ENCODE measurements around the gene MMP21.

The MMP21 gene

DNA sequence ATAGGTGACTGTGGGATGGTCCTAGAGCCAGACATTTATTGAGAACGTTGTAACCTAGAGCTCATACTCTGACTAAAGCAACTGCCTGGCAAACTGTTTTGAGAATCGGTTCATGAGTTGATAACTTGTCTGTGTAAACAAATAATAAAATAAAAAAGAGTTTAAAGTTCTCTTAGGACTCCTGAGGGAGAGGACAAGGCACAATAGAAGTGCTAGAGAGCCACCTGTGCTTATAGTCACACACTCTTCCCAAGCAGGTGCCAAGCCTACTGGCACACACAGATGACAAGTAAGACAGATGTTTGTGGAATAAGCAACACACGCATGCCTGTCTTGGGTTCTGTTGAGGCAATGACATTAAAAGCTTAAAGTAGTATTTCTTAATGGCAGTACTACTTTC is 48.2 kb downstream of the MMP21 start:
- Histone ChIP-seq H3K36me3 (ENCODE audit: control insufficient read depth in 4 of 4, insufficient read depth in 4 of 4, low read length in 3 of 4) (peaks cover 14 to 94% (median 72%) of the 10 kb centered on the region in 4 experiments), H3K4me3 (ENCODE audit: control insufficient read depth in 1 of 7, extremely low read depth in 1 of 7, insufficient read depth in 4 of 7, low read depth in 2 of 7, low read length in 6 of 7) (no peak overlapping the region), H3K9me3 (ENCODE audit: control extremely low read depth in 1 of 5, control insufficient read depth in 4 of 5, insufficient read depth in 2 of 5, low read depth in 1 of 5, low read length in 4 of 5) (no peaks in the 10 kb centered on the region), H3K27me3 (replicated peaks in 2 of 5; ENCODE audit: control insufficient read depth in 4 of 5, insufficient read depth in 5 of 5, low read length in 4 of 5) (no peaks in the 10 kb centered on the region), H3K4me1 (ENCODE audit: control extremely low read depth in 1 of 4, control insufficient read depth in 4 of 4, insufficient read depth in 4 of 4, low read length in 3 of 4) (no peaks in the 10 kb centered on the region), H3K27ac (ENCODE audit: insufficient read depth in 1 of 2, low read depth in 1 of 2, low read length in 2 of 2, poor library complexity in 1 of 2, severe bottlenecking in 2 of 2) (no peak overlapping the region)
- no peak for DNase-seq
- POLR2A ChIA-PET = no interaction called here
- CTCF ChIA-PET = no interaction called here
- 50% methylated on average over 2 of the region's 3 CpGs for WGBS (ENCODE audit: insufficient coverage)

- no peaks in the 10 kb centered on the region for H3K4me1 ChIP-seq (ENCODE audit: control extremely low read depth in 1 of 4, control insufficient read depth in 4 of 4, insufficient read depth in 4 of 4, low read length in 3 of 4)
- H3K36me3 ChIP-seq (ENCODE audit: control insufficient read depth in 4 of 4, insufficient read depth in 4 of 4, low read length in 3 of 4) = peaks cover 14 to 95% (median 71%) of the 10 kb centered on the region in 4 experiments
- 100% methylated on average over 6 of the region's 7 CpGs for WGBS (ENCODE audit: insufficient coverage)
- CTCF ChIA-PET = no interaction called here
- no peak overlapping the region for H3K4me3 ChIP-seq (ENCODE audit: control insufficient read depth in 1 of 7, extremely low read depth in 1 of 7, insufficient read depth in 4 of 7, low read depth in 2 of 7, low read length in 6 of 7)
- no peaks in the 10 kb centered on the region for H3K27me3 ChIP-seq (replicated peaks in 2 of 5; ENCODE audit: control insufficient read depth in 4 of 5, insufficient read depth in 5 of 5, low read length in 4 of 5)
- H3K9me3 ChIP-seq (ENCODE audit: control extremely low read depth in 1 of 5, control insufficient read depth in 4 of 5, insufficient read depth in 2 of 5, low read depth in 1 of 5, low read length in 4 of 5) = no peaks in the 10 kb centered on the region
- no peak for DNase-seq
- POLR2A ChIA-PET = no interaction called here
- no peak overlapping the region for H3K27ac ChIP-seq (ENCODE audit: insufficient read depth in 1 of 2, low read depth in 1 of 2, low read length in 2 of 2, poor library complexity in 1 of 2, severe bottlenecking in 2 of 2)
These were observed 48.7 kb downstream of the MMP21 start for GRCh38 chr10:125726914-125727313.

GRCh38 chr10:125722811-125723210 is 52.8 kb downstream of the MMP21 start:
- H3K27me3 ChIP-seq (replicated peaks in 2 of 5; ENCODE audit: control insufficient read depth in 4 of 5, insufficient read depth in 5 of 5, low read length in 4 of 5) = no peaks in the 10 kb centered on the region
- no peaks in the 10 kb centered on the region for H3K9me3 ChIP-seq (ENCODE audit: control extremely low read depth in 1 of 5, control insufficient read depth in 4 of 5, insufficient read depth in 2 of 5, low read depth in 1 of 5, low read length in 4 of 5)
- CTCF ChIA-PET = interaction anchor here (0.6 kb wide), 1 partner anchor 22 kb away, joined by 3 read pairs; no protein-coding TSS in a partner anchor
- no peak for DNase-seq
- no peak overlapping the region for H3K27ac ChIP-seq (ENCODE audit: insufficient read depth in 1 of 2, low read depth in 1 of 2, low read length in 2 of 2, poor library complexity in 1 of 2, severe bottlenecking in 2 of 2)
- no peak overlapping the region for H3K4me3 ChIP-seq (ENCODE audit: control insufficient read depth in 1 of 7, extremely low read depth in 1 of 7, insufficient read depth in 4 of 7, low read depth in 2 of 7, low read length in 6 of 7)
- POLR2A ChIA-PET = no interaction called here
- WGBS (ENCODE audit: insufficient coverage) = 100% methylated on average over 1 of the region's 1 CpG
- peaks cover 9 to 62% (median 42%) of the 10 kb centered on the region in 4 experiments for H3K36me3 ChIP-seq (ENCODE audit: control insufficient read depth in 4 of 4, insufficient read depth in 4 of 4, low read length in 3 of 4)
- peaks cover 0 to 19% (median 11%) of the 10 kb centered on the region in 4 experiments for H3K4me1 ChIP-seq (ENCODE audit: control extremely low read depth in 1 of 4, control insufficient read depth in 4 of 4, insufficient read depth in 4 of 4, low read length in 3 of 4)

DNA sequence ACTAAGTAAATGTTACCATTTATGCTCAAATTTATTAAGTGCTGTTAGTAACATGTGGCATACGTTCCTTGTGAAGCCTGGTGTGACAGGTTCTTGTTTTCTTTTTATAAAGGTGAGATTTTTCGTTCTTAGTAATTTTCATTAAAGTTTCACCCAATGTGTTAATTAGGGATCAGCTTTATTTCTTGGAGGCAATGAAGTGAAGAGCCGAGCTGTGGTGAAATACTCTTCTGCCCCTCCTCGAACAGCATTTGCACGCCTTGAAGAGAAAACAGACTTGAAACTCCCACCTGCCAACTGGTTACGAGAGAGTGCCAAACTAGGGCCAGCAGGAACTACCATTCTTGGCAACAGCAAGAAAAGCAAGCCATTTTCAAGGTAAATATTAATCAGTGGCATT is 54.6 kb downstream of the MMP21 start:
- peaks cover 0 to 19% (median 11%) of the 10 kb centered on the region in 4 experiments for H3K4me1 ChIP-seq (ENCODE audit: control extremely low read depth in 1 of 4, control insufficient read depth in 4 of 4, insufficient read depth in 4 of 4, low read length in 3 of 4)
- ChIA-PET POLR2A (interaction anchor here (0.7 kb wide), 1 partner anchor 87 kb away, joined by 3 read pairs; no protein-coding TSS in a partner anchor), CTCF (no interaction called here)
- H3K9me3 ChIP-seq (ENCODE audit: control extremely low read depth in 1 of 5, control insufficient read depth in 4 of 5, insufficient read depth in 2 of 5, low read depth in 1 of 5, low read length in 4 of 5) = no peaks in the 10 kb centered on the region
- H3K36me3 ChIP-seq (ENCODE audit: control insufficient read depth in 4 of 4, insufficient read depth in 4 of 4, low read length in 3 of 4) = peaks cover 7 to 45% (median 28%) of the 10 kb centered on the region in 4 experiments
- WGBS (ENCODE audit: insufficient coverage) = 100% methylated on average over 4 of the region's 6 CpGs
- peak overlapping the region in 1 of 7 experiments; percentile 95 for H3K4me3 ChIP-seq (ENCODE audit: control insufficient read depth in 1 of 7, extremely low read depth in 1 of 7, insufficient read depth in 4 of 7, low read depth in 2 of 7, low read length in 6 of 7)
- peak overlapping the region in 1 of 2 experiments; percentile 20 for H3K27ac ChIP-seq (ENCODE audit: insufficient read depth in 1 of 2, low read depth in 1 of 2, low read length in 2 of 2, poor library complexity in 1 of 2, severe bottlenecking in 2 of 2)
- no peak for DNase-seq
- no peaks in the 10 kb centered on the region for H3K27me3 ChIP-seq (replicated peaks in 2 of 5; ENCODE audit: control insufficient read depth in 4 of 5, insufficient read depth in 5 of 5, low read length in 4 of 5)

GRCh38 chr10:125720002-125720382 is 55.6 kb downstream of the MMP21 start:
- 0% methylated on average over 12 of the region's 15 CpGs for WGBS (ENCODE audit: insufficient coverage)
- Histone ChIP-seq H3K4me3 (ENCODE audit: control insufficient read depth in 1 of 7, extremely low read depth in 1 of 7, insufficient read depth in 4 of 7, low read depth in 2 of 7, low read length in 6 of 7) (peak overlapping the region; percentile 92 to 99 (median 95)), H3K27ac (ENCODE audit: insufficient read depth in 1 of 2, low read depth in 1 of 2, low read length in 2 of 2, poor library complexity in 1 of 2, severe bottlenecking in 2 of 2) (peak overlapping the region; percentile 93 to 98), H3K36me3 (ENCODE audit: control insufficient read depth in 4 of 4, insufficient read depth in 4 of 4, low read length in 3 of 4) (peaks cover 7 to 38% (median 23%) of the 10 kb centered on the region in 4 experiments), H3K4me1 (ENCODE audit: control extremely low read depth in 1 of 4, control insufficient read depth in 4 of 4, insufficient read depth in 4 of 4, low read length in 3 of 4) (peaks cover 0 to 19% (median 11%) of the 10 kb centered on the region in 4 experiments), H3K9me3 (ENCODE audit: control extremely low read depth in 1 of 5, control insufficient read depth in 4 of 5, insufficient read depth in 2 of 5, low read depth in 1 of 5, low read length in 4 of 5) (no peaks in the 10 kb centered on the region), H3K27me3 (replicated peaks in 2 of 5; ENCODE audit: control insufficient read depth in 4 of 5, insufficient read depth in 5 of 5, low read length in 4 of 5) (no peaks in the 10 kb centered on the region)
- ChIA-PET CTCF (no interaction called here), POLR2A (no interaction called here)
- peak; percentile 0 to 47 (median 39) for DNase-seq

- peak; percentile 98 to 99 (median 99) for DNase-seq
- Histone ChIP-seq H3K4me1 (ENCODE audit: control extremely low read depth in 1 of 4, control insufficient read depth in 4 of 4, insufficient read depth in 4 of 4, low read length in 3 of 4) (peaks cover 0 to 19% (median 11%) of the 10 kb centered on the region in 4 experiments), H3K36me3 (ENCODE audit: control insufficient read depth in 4 of 4, insufficient read depth in 4 of 4, low read length in 3 of 4) (peaks cover 7 to 32% (median 17%) of the 10 kb centered on the region in 4 experiments), H3K27ac (ENCODE audit: insufficient read depth in 1 of 2, low read depth in 1 of 2, low read length in 2 of 2, poor library complexity in 1 of 2, severe bottlenecking in 2 of 2) (peak within 1 kb of the TSS; percentile 93 to 98), H3K27me3 (replicated peaks in 2 of 5; ENCODE audit: control insufficient read depth in 4 of 5, insufficient read depth in 5 of 5, low read length in 4 of 5) (no peaks in the 10 kb centered on the region), H3K4me3 (ENCODE audit: control insufficient read depth in 1 of 7, extremely low read depth in 1 of 7, insufficient read depth in 4 of 7, low read depth in 2 of 7, low read length in 6 of 7) (peak within 1 kb of the TSS; percentile 92 to 99 (median 95)), H3K9me3 (ENCODE audit: control extremely low read depth in 1 of 5, control insufficient read depth in 4 of 5, insufficient read depth in 2 of 5, low read depth in 1 of 5, low read length in 4 of 5) (no peaks in the 10 kb centered on the region)
- ChIA-PET CTCF (no interaction called here), POLR2A (no interaction called here)
- WGBS (ENCODE audit: insufficient coverage) = under 1% methylated on average over 55 of the region's 72 CpGs
These were observed 56.2 kb downstream of the MMP21 start, which contains the start of gene EDRF1 for GRCh38 chr10:125719173-125720001. Gene EDRF1, plus strand, starts transcription at chr10:125719709. Its CDS starts 99 bp downstream, at chr10:125719808.
